Stomach (tissue), 9 donors: ENCODE measurements around the gene WWP2. TPM values are rescaled to one million over a fixed set of nuclear protein-coding genes. Genes with fewer than 3 reads are reported as not detected.

Experiments used
- DNase-seq, 2 donors: peaks; one replicate each; pipeline versions ENCODE4 v3.0.0 to v3.0.0-alpha.2; 2013 to 2019
- H3K27ac ChIP-seq, 5 donors: fragments of 200-600 bp in 4 of 5; sonication (generic) in 4 of 5; one replicate each; pipeline ENCODE4 v1.5.1; 2013 to 2019; ENCODE audit warnings: mild to moderate bottlenecking in 1 of 5, moderate library complexity in 1 of 5
- H3K27me3 ChIP-seq, 3 donors: fragments of 200-600 bp; sonication (generic); one replicate each; pipeline ENCODE4 v1.5.1; 2017 to 2019; ENCODE audit warnings: mixed run types in 1 of 3
- H3K36me3 ChIP-seq, 4 donors: fragments of 200-600 bp; sonication (generic); 1 replicate in 3 of 4; 2 replicates in 1 of 4; pipeline ENCODE4 v1.5.1; 2016 to 2019
- H3K4me1 ChIP-seq, 4 donors: fragments of 200-600 bp; sonication (generic); one replicate each; pipeline ENCODE4 v1.5.1; 2016 to 2019
- H3K4me3 ChIP-seq, 4 donors: fragments of 200-600 bp; sonication (generic) in 3 of 4; one replicate each; pipeline ENCODE4 v1.5.1; 2016 to 2019; ENCODE audit warnings: mild to moderate bottlenecking in 1 of 4
- H3K9me3 ChIP-seq, 4 donors: fragments of 200-600 bp; sonication (generic); one replicate each; pipeline ENCODE4 v1.5.1; 2016 to 2019
- EP300 ChIP-seq: sonication (generic); formaldehyde crosslinking; IDR thresholded peaks from one replicate; pipeline ENCODE4 v1.6.1; 2017; ENCODE audit warnings: antibody characterized with exemption
- POLR2A ChIP-seq, 4 donors: fragments of 450-650 bp; IDR thresholded peaks; one replicate each; pipeline ENCODE4 v1.6.1; 2016; ENCODE audit warnings: antibody characterized with exemption in 4 of 4, control low read depth in 2 of 4, mild to moderate bottlenecking in 1 of 4, moderate library complexity in 1 of 4
- POLR2AphosphoS5 ChIP-seq, 3 donors: sonication (generic); formaldehyde crosslinking; IDR thresholded peaks; one replicate each; pipeline ENCODE4 v1.6.1; 2016; ENCODE audit warnings: antibody characterized with exemption in 3 of 3
- WGBS, 5 donors: extraction: QIAGEN DNeasy Blood & Tissue Kit in 3 of 5; methylation state at CpG; one replicate each; pipeline versions ENCODE4 v1.1.5 to v1.1.7; 2013 to 2018; 5-methylcytosine and 5-hydroxymethylcytosine counted together
- intact Hi-C: fragments of 100-400 bp; cut with DNase I; formaldehyde crosslinking; loops from one replicate; pipeline ENCODE4 v1.15.1; 2023; ENCODE audit warnings: low total_unique reads
- polyA plus RNA-seq, 3 donors: library from polyadenylated mRNA; stranded (reverse); fragments of 200-250 nt; gene quantifications; one replicate each; pipeline ENCODE4 v1.2.3, GENCODE V29; 2013
- total RNA-seq, 5 donors: library from RNA; depleted of rRNA; stranded (reverse); fragments of >200 nt; gene quantifications; one replicate each; pipeline versions ENCODE4 v1.1.0 to v1.2.3, GENCODE V29; 2014 to 2016
- TF ChIP-seq, protein P1 (sequence below), 7 experiments: fragments of 450-650 bp in 4 of 7; fragments of 200-600 bp in 3 of 7; sonication (generic) in 3 of 7; IDR thresholded peaks; one replicate each; pipeline ENCODE4 v1.5.1; 2016 to 2019; ENCODE audit warnings: antibody characterized with exemption in 7 of 7, control low read depth in 2 of 7, mild to moderate bottlenecking in 1 of 7
- donor health status: healthy with polysubstance abuse.
- donor health status: Bipolar disorder and iron deficiency.
- donor health status: healthy.

Gene WWP2
- total and polyA plus RNA-seq, 8 donors: 16.0 to 442 (median 35.2) TPM

GRCh38 chr16:69720822-69721430, 41.2 kb upstream of the WWP2 start:
- peaks cover 8 to 58% (median 31%) of the 10 kb centered on the region in 4 donors for H3K4me1 ChIP-seq
- H3K9me3 ChIP-seq: no peaks in the 10 kb centered on the region
- no peaks in the 10 kb centered on the region for H3K27me3 ChIP-seq
- no peak for DNase-seq
- peak overlapping the region in 2 of 5 donors; percentile 89 to 93 for H3K27ac ChIP-seq
- intact Hi-C loops: no loop called here
- H3K36me3 ChIP-seq: peaks cover 19 to 41% (median 30%) of the 10 kb centered on the region in 4 donors
- TF ChIP-seq, protein P1, sequence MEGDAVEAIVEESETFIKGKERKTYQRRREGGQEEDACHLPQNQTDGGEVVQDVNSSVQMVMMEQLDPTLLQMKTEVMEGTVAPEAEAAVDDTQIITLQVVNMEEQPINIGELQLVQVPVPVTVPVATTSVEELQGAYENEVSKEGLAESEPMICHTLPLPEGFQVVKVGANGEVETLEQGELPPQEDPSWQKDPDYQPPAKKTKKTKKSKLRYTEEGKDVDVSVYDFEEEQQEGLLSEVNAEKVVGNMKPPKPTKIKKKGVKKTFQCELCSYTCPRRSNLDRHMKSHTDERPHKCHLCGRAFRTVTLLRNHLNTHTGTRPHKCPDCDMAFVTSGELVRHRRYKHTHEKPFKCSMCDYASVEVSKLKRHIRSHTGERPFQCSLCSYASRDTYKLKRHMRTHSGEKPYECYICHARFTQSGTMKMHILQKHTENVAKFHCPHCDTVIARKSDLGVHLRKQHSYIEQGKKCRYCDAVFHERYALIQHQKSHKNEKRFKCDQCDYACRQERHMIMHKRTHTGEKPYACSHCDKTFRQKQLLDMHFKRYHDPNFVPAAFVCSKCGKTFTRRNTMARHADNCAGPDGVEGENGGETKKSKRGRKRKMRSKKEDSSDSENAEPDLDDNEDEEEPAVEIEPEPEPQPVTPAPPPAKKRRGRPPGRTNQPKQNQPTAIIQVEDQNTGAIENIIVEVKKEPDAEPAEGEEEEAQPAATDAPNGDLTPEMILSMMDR (IDR thresholded peaks at IDR 0.05): no peak
- TF ChIP-seq POLR2A (IDR thresholded peaks at IDR 0.05): no peak
- H3K4me3 ChIP-seq: no peak overlapping the region
- WGBS, 5 donors: 80 to 89% (median 84%) methylated on average over 10 of the region's 10 CpGs

GRCh38 chr16:69721441-69721957, 40.6 kb upstream of the WWP2 start:
- Histone ChIP-seq H3K9me3 (no peaks in the 10 kb centered on the region), H3K4me1 (peaks cover 8 to 61% (median 32%) of the 10 kb centered on the region in 4 donors), H3K27me3 (no peaks in the 10 kb centered on the region), H3K4me3 (no peak overlapping the region), H3K27ac (peak overlapping the region in 3 of 5 donors; percentile 50 to 93 (median 89)), H3K36me3 (peaks cover 19 to 35% (median 25%) of the 10 kb centered on the region in 4 donors)
- intact Hi-C loops: no loop called here
- WGBS, 5 donors: 58 to 80% (median 77%) methylated on average over 5 to 6 of the region's 6 CpGs
- no peak for DNase-seq
- TF ChIP-seq POLR2AphosphoS5 (IDR thresholded peaks at IDR 0.05) (no peak), POLR2A (IDR thresholded peaks at IDR 0.05) (no peak), EP300 (no peak)

GRCh38 chr16:69724414-69724873, 37.7 kb upstream of the WWP2 start:
- no peak for TF ChIP-seq POLR2AphosphoS5 (IDR thresholded peaks at IDR 0.05)
- TF ChIP-seq, protein P1 (IDR thresholded peaks at IDR 0.05): no peak
- no peak for TF ChIP-seq POLR2A (IDR thresholded peaks at IDR 0.05)
- no peak for TF ChIP-seq EP300
- intact Hi-C loops: no loop called here
- Histone ChIP-seq H3K4me1 (peaks cover 22 to 79% (median 51%) of the 10 kb centered on the region in 4 donors), H3K4me3 (peak overlapping the region in 3 of 4 donors; percentile 50 to 61 (median 58)), H3K27me3 (no peaks in the 10 kb centered on the region), H3K27ac (peak overlapping the region; percentile 83 to 93 (median 89)), H3K36me3 (peaks cover 0 to 12% (median 3%) of the 10 kb centered on the region in 4 donors), H3K9me3 (no peaks in the 10 kb centered on the region)
- 60 to 79% (median 68%) methylated on average over 2 of the region's 2 CpGs for WGBS, 5 donors
- DNase-seq: no peak

DNA sequence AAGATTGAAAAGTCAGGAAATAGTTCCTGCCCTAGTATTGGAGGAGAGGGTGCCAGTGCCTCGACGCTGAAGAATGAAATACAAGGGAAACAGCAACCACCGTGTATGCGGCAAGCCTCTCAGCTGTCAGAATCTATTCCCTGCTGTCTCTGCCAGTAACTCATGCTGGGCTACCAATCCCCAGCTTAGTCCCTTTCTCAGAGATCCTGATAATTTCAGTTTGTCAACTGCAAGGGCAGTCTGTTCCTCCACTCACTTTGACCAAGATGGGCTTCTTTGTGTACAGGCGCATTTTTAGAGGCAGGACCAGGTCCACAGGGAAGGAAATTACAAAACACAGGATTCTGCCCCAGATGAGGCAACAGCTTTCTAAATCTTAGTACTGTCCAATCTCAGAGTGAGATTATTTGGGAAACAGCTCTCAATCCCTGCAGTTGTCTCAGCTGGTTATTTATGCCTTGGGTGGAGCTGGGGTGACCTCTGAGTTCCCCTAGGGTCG, 37.1 kb upstream of the WWP2 start:
- peak overlapping the region; percentile 50 to 61 (median 55) for H3K4me3 ChIP-seq
- no peaks in the 10 kb centered on the region for H3K27me3 ChIP-seq
- H3K9me3 ChIP-seq: no peaks in the 10 kb centered on the region
- H3K4me1 ChIP-seq: peaks cover 22 to 74% (median 51%) of the 10 kb centered on the region in 4 donors
- peak overlapping the region; percentile 86 to 93 (median 89) for H3K27ac ChIP-seq
- peaks cover 0 to 8% (median 0%) of the 10 kb centered on the region in 4 donors for H3K36me3 ChIP-seq
- intact Hi-C loops: no loop called here
- peak in 1 of 2 donors; percentile 28 for DNase-seq
- TF ChIP-seq POLR2AphosphoS5 (IDR thresholded peaks at IDR 0.05) (peak in 1 of 3 donors; percentile 45), POLR2A (IDR thresholded peaks at IDR 0.05) (no peak)
- WGBS, 5 donors: 21 to 40% (median 34%) methylated on average over 6 of the region's 6 CpGs

GRCh38 chr16:69725480-69726312, 36.4 kb upstream of the WWP2 start:
- 30 to 50% (median 43%) methylated on average over 32 of the region's 32 CpGs for WGBS, 5 donors
- Histone ChIP-seq H3K27me3 (no peaks in the 10 kb centered on the region), H3K4me1 (peaks cover 22 to 70% (median 51%) of the 10 kb centered on the region in 4 donors), H3K36me3 (peaks cover 0 to 8% (median 0%) of the 10 kb centered on the region in 4 donors), H3K9me3 (no peaks in the 10 kb centered on the region), H3K27ac (peak overlapping the region; percentile 86 to 93 (median 89)), H3K4me3 (peak overlapping the region; percentile 50 to 61 (median 55))
- TF ChIP-seq POLR2A (IDR thresholded peaks at IDR 0.05) (no peak), EP300 (no peak), POLR2AphosphoS5 (IDR thresholded peaks at IDR 0.05) (no peak)
- TF ChIP-seq, protein P1 (IDR thresholded peaks at IDR 0.05): no peak
- intact Hi-C loops: no loop called here
- DNase-seq: peak in 1 of 2 donors; percentile 25
